HG03558 (cell line): ENCODE measurements around the gene ALDH1A2.
"Not testable (repeated sequence)": the region's sequence is repeated elsewhere in the genome, so short reads cannot be mapped to it uniquely, and the experiment has no call there.

Experiments used
- ATAC-seq: cut with Tn5 transposase; IDR thresholded peaks from one replicate; pipeline ENCODE4 v1.9.1; 2021; ENCODE audit warnings: moderate number of reproducible peaks; ENCODE audit not compliant: unreplicated experiment; ENCODE audit errors: extremely low read depth

The ALDH1A2 gene

DNA sequence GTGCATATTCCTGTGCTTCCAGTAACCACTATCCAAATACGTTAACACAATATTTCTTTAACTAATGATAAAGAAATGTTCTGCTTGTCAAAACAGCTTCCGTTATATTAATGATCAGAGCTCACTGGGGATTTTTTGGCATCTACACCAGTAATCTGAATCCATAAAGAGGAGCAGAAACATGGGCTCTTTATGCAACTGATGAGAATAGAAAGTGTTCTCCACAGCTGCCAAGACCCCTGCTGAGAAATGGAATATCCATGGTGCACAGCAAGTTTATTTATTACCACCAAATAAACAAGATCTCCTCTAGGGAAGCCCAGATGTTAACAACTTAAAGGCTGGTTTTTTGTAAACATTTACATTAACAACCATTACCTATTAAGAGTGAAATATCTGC, 54.5 kb downstream of the ALDH1A2 start:
- no peak for ATAC-seq

DNA sequence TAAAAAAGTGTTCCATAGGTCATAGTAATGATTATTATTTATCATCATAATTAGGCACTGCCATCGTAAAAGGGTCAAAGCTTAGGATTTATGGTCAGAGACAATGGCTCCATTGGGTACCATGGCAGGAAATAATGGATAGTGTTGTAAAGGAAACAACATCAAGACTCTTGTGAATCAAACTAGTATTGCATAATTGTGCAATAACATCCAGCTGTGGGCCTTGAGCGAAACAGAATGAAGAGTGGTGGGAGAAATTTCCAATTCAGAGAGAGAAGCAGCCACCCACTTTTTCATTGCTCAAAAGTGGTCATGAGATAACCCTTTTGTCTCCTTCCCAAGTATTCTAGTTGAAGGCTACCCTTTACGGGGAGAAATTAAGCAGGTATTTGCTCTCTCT, 61.7 kb downstream of the ALDH1A2 start:
- no peak for ATAC-seq

DNA sequence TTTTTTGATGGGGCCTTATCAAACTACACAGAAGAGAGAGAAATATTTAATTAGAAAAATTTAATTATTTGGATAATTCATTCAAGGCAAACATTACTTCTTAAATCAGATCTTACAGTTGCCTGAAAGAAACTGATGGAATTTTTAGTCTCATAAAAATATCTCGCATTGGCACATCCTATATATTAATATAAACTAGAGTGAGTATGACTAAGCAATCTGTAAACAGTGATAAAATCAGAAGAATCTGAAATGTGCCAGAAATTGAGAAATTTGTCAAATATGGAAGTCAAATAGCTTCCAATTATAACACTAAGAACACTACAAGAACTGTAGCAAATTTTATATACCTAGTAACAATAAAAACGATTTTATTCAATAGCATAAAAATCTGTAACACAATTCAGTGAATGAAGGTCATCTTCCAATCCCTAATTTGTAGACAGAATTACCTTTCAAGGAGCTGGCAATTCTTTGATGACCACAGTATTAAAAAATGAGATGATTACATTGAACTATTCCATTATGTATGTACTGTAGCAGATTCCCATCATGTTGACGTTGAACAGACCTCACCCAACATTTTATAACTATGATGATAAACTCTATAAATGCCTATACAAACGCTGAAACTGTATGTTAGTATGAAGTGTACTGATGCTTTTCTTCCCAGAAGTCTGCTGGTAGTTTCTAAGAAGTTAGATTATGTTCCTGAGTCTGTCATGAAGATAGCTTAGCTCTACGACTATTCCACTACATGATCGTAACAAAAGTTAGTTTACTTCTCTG, 63.0 kb downstream of the ALDH1A2 start:
- ATAC-seq: no peak

DNA sequence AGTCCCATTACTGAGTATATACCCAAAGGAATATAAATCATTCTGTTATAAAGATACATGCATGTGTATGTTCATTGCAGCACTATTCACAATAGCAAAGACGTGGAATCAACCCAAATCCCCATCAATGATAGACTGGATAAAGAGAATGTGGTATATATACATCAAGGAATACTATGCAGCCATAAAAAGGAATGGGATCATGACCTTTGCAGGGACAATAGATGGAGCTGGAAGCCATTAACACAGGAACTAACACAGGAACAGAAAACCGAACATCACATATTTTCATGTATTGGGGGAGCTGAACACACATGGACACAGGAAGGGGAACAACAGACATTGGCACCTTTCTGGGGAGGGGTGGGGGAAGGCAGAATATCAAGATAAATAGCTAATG, 65.8 kb downstream of the ALDH1A2 start:
- not testable (repeated sequence) for ATAC-seq

DNA sequence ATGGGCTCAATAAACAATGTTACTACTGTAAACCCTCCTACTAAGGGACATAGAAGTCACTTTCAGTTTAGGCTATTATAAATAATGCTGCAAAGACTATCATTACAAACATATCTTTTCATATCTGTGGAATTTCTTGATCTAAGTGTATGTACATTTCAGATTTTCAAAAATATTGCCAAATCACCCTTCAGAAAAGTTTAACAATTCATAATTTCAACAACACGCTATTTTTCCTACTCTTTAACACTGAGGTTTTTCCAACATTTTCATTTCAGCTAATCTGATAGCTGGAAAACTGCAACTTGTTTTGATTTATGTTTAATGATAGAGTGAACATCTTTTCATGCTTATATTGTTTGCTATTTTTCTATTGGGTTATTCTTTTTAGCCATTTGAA, 69.0 kb downstream of the ALDH1A2 start:
- ATAC-seq: no peak

DNA sequence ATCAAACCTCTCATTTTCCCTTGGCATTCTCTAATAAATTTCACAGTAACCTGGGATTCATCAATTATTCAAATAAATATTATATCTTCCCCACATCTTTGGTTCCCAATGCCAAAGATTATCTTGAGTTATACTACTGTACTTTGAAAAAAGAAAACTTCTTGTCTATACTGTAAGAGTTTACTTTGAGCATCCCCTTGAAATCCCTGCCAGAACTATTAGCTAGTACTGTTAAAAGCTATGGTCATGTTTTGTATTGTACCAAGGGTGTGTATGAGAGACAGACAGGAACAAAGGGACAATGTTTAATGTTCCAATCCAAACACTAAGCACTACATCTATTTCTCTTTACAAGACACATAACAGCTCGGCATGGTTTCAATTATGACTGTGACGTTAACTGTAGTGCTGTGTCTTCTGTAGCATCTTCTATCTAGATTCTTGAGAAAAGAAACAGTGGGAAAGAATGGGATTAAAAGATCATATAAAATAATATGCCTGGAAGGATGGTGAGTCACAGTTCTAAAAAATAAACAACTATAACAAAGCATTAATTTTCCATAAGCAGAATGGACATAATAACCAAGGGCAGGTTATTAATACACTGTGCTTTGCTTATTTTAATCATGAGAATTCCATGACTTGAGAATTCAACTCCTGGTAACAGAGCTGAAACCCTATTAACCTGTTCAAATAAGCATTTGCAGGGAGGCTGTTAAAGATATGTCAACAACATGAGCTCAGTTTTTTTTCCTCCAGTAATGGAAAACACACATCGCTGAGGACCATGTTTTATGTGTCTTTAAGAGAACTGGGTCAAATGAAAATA, 71.1 kb downstream of the ALDH1A2 start:
- ATAC-seq: no peak

DNA sequence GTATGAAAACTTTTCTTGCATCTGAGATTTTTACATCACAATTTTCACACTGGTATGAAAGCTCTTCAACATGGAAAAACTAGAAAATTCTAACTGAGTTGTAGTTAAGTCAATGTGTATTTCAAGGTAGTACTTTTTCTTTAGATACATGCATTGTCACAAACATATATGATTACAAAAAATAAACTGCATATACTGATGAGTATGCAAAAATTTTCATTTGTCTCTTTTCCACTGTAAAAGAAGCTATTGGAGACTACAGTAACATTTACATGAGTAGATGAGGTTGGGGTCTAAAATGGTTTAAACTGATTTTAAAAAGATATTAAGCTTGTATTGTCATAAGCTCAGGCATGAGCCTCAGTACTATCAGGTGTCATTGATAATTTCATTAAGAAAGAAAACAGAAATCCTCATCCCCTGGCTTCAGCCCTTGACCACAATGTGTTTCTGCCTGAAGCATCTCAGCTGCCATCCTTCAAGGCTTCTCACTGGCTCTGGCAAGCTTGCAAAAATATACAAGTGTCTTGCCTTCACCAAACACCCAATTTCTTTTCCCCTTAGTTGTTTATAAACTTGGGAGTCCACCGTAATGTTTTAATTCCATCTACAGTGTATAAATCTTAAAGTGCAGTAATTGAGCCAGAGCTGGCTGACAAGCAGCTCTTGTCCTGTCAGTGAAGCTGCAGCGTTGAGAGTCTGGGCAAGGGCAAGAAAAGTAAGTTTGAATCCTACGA, 71.9 kb downstream of the ALDH1A2 start:
- no peak for ATAC-seq

DNA sequence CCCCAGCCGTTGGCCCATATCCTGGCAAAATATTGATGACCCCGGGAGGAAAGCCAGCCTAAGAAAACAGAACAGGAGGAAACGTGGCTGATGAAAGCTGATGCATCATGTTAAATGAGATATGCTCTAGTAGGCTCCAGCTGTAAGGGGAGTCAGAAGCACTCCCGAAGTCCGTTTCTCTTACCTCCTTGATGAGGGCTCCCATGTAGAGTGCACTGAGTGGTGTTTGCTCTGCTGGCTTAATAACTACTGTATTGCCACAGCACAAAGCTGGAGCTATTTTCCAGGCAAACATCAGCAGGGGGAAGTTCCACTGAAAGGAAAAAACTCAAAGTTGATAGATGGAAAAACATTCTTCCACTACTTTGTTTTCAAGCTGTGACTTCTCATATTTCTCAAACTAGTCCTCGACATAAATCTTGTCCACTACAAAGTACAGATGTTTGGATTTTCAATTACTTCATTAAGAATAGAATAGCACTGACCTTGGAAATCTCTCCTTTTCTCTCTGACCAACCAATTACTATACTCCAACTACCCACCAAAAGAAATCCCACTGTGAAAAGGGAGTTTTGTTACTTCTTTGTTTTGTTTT, 72.7 kb downstream of the ALDH1A2 start:
- ATAC-seq: no peak

DNA sequence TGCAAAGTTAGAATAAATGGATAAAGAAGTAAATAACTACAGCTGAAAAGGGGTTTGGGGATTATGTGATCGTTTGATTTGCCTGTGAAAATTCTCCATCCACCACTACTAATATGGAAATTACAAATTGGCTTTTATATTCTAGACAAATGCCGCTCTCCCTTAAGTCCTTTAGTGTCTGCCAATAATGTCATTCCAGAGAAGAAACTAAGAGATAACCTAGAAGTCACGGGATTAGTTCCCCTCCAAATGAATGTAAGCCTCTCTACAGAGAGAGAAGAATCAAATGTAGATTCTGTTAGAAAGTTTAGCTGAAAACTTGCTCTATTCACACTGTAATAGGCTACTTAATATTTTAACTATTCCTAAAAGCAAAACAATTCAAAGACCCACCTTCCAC, 92.0 kb downstream of the ALDH1A2 start:
- ATAC-seq: no peak

DNA sequence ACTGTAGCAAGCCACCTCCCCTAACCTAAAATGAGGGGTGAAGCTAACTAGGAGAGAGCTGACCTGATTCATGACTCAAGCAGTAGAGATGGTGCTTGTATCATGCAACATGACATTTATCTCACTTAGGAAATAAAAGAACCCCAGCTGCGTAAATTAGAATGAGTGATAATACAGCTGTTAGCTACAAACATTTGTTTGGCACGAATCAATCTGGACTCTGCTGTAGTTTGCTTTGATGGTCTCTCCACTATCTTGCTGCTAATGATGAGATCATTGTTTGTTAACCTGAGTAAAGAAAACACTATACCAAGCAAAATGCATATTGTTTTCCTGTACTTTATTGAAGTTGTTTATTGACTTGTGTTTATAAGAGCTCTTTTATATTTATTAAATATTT, 92.6 kb downstream of the ALDH1A2 start:
- no peak for ATAC-seq

DNA sequence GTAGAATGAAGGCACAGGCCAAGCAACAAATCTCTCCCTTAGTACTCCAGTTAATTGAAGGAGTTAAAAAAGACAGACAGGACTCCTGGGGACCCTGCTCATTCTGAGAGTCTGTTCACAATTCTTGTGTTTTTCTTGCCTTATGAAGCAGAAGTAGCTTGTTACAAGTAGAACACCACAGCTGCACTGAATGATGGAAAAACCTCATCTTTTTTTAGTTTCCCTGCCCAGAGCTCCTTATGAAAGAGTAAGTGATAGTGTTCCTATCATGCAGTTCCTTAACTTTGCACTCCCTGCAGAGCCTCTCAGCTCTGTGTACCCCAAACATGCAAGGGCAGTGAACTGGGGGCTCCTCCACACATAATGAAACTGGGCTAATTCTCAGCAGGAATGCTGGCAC, 95.5 kb downstream of the ALDH1A2 start:
- no peak for ATAC-seq

DNA sequence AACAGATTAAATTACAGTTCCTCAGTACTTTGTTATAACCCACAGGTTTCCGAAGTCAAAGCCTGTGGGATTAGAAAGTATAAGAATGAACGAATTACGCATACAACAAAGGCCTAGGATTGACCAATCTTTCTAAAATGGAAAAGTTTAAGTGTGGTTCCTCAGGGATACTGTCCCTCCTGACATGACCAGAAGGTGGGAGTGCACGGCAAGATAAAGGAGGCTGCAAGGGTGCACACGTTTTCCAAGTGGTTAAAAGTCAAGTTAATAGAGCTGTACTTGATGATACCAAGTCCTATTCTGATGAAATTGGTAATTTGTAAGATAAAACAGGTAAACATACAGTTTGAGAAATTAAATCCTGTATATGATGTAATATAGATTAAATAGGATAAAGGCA, 96.2 kb downstream of the ALDH1A2 start:
- ATAC-seq: no peak

DNA sequence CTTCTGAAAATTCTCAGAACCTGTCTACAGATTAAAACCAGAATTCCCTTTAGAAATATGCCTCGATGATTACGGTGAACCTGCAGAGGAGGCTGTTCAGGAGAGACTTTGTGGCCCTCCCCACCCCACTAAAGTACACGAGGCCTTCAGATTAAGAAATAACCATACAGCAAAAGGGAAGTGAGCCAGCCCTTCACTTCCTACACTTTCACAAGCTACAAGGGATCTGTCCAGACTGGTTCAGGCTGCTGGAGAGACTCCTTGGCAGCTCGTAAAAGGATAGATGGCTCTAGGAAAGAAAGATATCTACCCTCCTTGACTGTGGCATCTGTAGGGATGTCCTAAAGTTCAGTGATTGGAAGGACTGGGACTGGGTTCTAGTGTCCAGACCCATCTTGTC, 102.6 kb downstream of the ALDH1A2 start:
- ATAC-seq: no peak

DNA sequence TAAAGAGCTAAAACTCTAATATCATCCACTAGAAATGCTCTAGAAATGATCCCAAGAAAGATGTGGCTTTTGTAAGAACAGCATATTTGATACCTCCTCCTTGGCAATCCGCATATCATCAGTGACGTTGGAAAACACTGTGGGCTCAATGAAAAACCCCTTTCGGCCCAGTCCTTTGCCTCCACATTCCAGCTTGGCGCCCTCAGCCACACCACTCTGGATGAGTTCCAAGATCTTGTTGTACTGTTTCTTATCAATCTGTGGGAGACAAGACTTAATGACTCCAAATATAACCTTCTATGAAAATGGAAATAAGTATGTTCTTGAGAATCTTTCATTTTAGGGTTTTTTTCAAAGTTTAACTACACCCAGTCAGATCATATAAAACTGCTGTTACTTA, 103.6 kb downstream of the ALDH1A2 start:
- ATAC-seq: no peak

DNA sequence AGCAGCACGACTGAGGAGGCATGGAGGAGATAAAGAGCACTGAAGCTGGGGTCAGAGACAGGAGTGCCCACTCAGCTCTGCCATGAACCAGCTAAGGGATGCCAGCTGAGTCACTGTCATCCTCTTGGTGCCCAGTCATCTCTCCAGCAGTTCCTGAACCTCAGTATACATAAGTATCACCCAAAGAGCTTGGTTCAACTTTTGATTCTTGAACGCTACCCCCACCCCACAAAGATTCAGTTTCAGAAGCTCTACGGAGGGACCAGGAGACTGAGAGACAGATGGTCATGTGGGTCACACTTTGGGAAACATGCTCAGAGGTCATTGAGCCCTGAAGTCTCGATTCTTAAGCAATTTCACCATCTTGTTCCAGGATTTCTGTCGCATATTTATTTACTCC, 108.4 kb downstream of the ALDH1A2 start:
- no peak for ATAC-seq

DNA sequence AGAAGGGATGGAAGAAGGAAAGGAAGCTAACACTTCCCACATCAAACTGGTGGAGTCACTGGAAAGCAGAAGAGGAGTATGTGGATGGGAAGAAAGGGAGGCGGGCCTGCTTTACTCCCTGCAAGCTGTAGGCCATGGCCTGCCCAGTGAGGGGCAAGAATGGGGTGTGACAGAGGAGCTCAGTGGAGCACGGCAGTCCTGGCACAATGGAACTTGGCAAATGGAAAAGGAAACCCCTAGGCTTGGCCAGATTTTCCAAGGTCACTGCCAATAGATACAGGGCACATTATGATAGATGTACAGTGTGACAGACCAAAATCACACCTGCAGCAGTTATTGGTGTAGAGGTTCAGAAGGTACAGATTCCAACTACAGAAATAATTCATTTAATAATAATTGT, 111.6 kb downstream of the ALDH1A2 start:
- no peak for ATAC-seq

DNA sequence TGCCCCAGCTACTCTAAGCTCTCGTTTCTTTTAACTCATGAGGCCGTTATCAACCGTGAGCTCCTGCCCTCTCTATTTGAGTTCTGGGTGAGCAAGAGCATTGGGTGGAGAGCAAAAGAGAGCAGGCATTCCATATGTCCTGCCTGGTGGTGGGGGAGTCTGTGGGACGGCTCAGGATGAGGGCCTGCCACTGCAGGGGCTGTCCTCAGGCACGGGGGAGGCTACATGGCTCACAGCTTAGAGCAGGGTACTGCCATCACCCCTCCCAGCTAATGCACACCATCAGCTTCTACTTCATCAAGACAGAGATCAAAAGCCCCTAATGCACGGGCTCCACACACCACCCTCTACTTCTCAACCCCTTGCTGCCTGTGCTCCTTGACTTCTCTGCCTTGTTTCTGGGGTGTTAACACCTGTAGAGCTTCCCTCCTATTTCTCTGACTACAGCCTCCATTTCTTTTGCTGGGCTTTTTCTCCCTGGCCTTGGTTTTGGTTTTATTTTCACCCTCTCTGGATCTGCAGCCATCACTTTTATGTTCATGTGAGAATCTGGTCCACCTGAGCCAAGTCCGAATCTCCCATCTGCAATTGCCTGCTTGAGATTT, 114.1 kb downstream of the ALDH1A2 start:
- ATAC-seq: no peak

DNA sequence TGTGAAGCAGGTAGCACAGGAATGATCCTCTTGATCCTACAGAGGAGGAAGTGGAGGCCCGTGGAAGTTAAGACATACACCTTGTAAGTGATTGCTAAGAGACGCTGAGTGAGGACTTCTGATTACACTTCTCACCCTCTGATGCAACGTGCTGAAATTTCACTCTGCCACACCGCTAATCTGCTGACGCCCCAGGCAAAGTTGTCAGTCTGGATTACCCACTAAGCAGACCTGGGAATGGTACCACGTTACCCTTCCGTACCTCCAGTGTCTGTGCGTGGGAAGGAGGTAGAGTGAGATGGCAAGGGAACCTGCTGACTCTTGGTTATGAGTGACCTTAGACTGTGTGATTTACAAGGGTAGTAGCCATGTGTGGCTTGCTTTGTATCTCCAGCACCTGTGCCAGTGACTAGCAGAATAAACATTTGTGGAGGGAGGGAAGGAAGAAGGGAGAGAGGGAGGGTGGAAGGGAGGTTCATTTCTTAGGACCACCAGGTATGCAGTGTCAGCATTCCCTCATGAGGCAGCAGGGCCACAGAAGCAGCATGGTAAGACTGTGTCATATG, 115.0 kb downstream of the ALDH1A2 start:
- ATAC-seq: no peak

DNA sequence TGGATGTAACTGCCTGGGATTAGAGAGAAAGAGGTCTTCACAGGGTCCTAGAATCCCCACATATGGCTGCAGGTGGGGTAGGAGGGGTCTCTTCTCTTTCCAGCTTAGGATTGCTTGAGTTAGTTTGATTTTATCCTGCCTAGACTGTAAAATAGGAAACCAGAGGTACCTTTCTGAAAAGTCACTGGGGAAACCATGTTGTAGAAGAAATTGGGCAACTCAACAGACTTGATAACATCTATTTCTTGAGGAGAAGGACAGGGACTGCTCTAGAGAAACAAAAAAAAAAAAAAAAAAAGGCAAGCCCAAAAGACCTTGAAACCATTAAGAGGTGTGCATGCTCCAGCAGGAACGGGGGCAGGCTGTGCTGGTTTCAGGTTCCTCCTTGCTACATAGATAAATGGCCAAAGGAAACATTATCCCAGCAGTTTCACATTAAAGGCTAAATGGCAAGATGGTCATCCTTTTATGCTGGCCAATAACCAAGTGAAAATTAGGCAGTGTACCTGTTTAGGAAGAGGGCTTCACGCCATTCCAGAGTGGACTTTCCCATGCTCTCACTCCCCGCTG, 116.1 kb downstream of the ALDH1A2 start:
- no peak for ATAC-seq
